GF-D8 (cell line): Measurements from ENCODE around the gene LUZP1.

Experiments
- DNase-seq: peaks from one replicate; lab custom pipeline; 2025; lab: John Stamatoyannopoulos, UW

LUZP1 gene

GRCh38 chr1:23152966-23153684 is 15.5 kb downstream of the LUZP1 start:
- DNase-seq, result no peak

- DNase-seq, result no peak
Measured at GRCh38 chr1:23150742-23151141, 17.9 kb downstream of the LUZP1 start.

- DNase-seq, result no peak
Measured at GRCh38 chr1:23150125-23150524, 18.5 kb downstream of the LUZP1 start.

- DNase-seq, result no peak
Measured at GRCh38 chr1:23149114-23149513, 19.5 kb downstream of the LUZP1 start.

- DNase-seq, result no peak
Measured at GRCh38 chr1:23148084-23148483, 20.6 kb downstream of the LUZP1 start.

- DNase-seq, result no peak
Measured at GRCh38 chr1:23140940-23141596, 27.6 kb downstream of the LUZP1 start.

GRCh38 chr1:23135268-23135667 is 33.4 kb downstream of the LUZP1 start:
- no peak for DNase-seq

- no peak for DNase-seq
Measured at GRCh38 chr1:23134055-23134454, 34.6 kb downstream of the LUZP1 start.

GRCh38 chr1:23133587-23133986 is 35.1 kb downstream of the LUZP1 start:
- no peak for DNase-seq

GRCh38 chr1:23132033-23132432 is 36.6 kb downstream of the LUZP1 start:
- DNase-seq, result no peak

- no peak for DNase-seq
Measured at GRCh38 chr1:23129846-23130245, 38.8 kb downstream of the LUZP1 start.

- no peak for DNase-seq
Measured at GRCh38 chr1:23126801-23127200, 41.9 kb downstream of the LUZP1 start.

- no peak for DNase-seq
Measured at GRCh38 chr1:23126200-23126599, 42.5 kb downstream of the LUZP1 start.

- no peak for DNase-seq
Measured at GRCh38 chr1:23125489-23125888, 43.2 kb downstream of the LUZP1 start.

- DNase-seq, result no peak
Measured at GRCh38 chr1:23124259-23125026, 44.2 kb downstream of the LUZP1 start.

- no peak for DNase-seq
Measured at GRCh38 chr1:23123528-23123927, 45.1 kb downstream of the LUZP1 start.

GRCh38 chr1:23122796-23123195 is 45.9 kb downstream of the LUZP1 start:
- no peak for DNase-seq

- DNase-seq, result no peak
Measured at GRCh38 chr1:23122023-23122748, 46.5 kb downstream of the LUZP1 start.

GRCh38 chr1:23120383-23120782 is 48.3 kb downstream of the LUZP1 start:
- no peak for DNase-seq

- DNase-seq, result no peak
Measured at GRCh38 chr1:23118957-23119792, 49.5 kb downstream of the LUZP1 start.

- DNase-seq, result no peak
Measured at GRCh38 chr1:23118407-23118806, 50.2 kb downstream of the LUZP1 start.
